HG02610 (cell line): Measurements from ENCODE around the gene CFAP410.

ENCODE experiments used
- ATAC-seq: cut with Tn5 transposase; IDR thresholded peaks from one replicate; pipeline ENCODE4 v1.9.1; 2021; ENCODE audit warnings: mild to moderate bottlenecking, moderate library complexity; ENCODE audit not compliant: unreplicated experiment

Gene CFAP410

DNA sequence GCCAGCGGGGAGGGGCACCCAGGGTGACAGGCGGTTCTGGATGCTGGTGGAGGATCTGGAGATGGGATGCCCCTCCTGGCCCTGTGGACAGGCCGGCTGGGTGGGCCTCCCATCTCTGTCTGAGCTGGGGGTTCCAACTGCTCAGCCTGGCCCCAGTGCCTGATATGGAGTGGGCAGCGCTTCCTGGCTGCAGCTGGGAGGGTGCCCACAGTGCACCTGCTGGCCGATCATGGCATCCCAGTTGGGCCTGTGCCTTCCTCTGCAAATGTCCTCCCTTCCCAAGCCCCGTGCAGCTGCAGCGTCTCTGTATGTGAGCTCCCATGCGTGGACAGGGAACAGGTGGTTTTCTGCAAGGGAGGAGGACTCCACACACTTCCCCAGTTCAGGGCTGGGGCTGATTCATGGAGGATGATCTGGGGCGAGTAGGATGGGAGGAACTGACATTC is 37.2 kb downstream of the CFAP410 start:
- no peak for ATAC-seq

DNA sequence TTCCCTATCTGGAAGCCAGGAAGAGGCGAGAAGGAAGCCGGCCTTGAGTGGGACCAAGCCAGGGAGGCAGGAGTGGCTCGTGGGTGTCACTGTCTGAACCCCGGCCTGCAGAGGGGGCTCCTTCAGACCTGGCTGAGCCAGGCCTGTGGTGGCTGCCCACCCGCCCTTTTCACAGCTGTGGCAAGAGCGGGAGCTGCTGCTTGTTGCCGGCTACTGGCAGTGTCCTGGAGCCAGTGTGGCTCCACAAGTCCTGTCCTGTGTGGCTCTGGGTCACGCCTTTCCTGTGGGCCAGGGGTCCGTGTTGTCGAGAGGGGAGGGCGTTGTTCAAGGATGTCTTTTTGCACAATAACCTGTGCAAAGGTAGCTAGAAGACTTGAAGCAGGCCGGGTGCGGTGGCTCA is 38.0 kb downstream of the CFAP410 start:
- no peak for ATAC-seq

DNA sequence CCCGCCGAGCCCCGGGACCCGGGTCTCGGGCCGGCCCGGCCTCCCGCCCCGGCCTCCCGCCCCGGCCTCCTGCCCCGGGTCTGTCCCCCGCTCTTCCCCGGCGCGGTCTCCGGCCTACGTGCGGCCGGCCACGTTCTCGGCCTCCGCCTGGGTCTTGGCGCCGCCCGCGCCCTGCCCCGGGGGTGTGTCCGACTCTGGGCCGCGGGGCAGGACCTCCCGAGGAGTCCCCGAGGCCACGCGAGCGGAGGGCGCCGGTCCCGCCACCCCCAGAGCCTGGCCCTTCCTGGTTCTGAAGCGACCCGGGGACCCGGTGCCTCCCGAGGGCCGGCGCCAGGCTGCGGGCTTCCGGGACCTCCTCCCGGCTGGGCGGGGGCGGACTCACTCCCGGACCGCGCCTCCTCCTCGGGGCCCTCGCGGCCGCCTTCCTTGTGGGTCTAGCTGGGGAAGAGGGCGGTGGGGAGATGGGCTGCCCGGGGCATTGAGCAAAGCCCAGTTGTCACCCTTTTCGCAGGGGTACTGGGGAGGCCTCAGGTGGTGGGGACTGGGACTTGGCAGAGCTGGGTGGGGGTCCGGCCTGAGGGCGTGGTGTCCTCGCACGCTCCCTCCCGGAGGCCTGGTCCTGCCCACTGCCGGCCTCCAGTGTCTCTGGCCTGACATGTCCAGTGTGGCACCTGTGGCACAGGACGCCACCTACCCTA is 38.8 kb downstream of the CFAP410 start:
- peak; percentile 32 for ATAC-seq

DNA sequence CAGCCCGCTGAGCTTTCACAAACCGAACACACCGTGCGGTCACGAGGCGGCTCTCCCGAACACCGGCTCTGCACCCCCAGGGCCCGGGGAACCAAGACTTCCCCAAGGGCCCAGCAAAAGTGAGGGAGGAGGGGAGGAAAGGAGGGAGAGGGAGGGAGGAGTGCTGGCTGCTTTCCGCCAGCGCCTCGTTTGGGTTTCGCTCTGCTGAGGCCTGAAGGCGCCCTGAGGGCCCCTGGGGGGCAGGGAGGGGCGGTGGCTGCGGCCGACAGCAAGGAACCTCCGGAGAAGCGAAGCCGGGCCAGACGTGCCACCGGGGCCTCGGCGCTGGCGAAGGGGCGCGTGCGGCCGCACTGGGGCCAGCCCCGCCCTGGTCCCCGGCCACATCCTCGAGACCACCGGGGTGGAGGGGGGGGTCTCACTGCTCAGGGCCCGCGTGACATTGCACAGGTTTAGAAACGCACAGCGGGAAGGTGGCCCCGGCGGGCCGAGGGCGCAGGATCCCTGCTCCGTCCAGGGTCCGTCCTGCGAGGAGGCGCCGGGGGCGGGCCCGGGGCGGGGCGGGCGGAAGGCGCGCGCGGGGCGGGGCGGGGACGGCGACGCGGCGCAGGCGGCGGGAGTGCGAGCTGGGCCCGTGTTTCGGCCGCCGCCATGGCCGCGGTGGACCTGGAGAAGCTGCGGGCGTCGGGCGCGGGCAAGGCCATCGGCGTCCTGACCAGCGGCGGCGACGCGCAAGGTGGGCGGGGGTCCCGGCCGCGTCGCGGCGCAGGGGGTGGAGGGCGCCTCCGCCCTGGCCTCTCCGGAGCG is 39.5 kb downstream of the CFAP410 start, which contains the start of gene PFKL:
Gene PFKL, plus strand, starts transcription at position 596 of the 804 bp plus-strand sequence. Its CDS starts 53 bp downstream, at position 649.
- ATAC-seq, result peak; percentile 41

DNA sequence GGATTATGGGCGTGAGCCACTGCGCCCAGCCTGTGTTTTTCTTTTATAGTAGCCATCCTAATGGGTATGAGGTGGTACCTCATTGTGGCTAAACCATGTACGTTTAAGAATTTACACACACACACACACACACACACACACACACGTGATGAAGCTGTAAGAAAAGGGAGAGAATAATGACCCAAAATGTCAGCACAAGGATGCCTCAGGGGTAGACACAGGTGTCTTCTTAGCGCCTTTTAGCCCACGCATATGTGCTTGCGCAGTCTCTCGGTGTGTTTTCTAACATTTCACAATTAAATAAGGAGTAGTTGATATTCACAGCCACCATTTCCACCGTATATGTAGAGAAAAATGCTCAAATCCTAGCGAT is 40.1 kb downstream of the CFAP410 start:
- no peak for ATAC-seq

DNA sequence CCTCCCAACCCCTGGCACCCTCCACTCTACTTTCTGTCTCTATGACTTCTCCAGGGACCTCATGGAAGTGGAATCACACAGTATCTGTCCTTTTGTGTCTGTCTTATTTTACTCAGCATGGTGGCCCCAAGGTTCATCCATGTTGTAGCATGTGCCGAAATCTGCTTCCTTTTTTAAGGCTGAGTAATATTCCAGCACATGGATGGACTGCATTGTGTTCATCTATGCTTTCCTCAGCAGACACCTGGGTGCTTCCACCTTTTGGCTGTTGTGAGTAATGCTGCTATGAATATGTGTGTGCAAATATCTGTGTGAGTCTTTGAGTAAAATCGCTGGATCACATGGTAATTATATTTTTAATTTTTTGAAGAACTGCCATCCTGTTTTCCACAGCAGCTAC is 40.9 kb downstream of the CFAP410 start:
- no peak for ATAC-seq

DNA sequence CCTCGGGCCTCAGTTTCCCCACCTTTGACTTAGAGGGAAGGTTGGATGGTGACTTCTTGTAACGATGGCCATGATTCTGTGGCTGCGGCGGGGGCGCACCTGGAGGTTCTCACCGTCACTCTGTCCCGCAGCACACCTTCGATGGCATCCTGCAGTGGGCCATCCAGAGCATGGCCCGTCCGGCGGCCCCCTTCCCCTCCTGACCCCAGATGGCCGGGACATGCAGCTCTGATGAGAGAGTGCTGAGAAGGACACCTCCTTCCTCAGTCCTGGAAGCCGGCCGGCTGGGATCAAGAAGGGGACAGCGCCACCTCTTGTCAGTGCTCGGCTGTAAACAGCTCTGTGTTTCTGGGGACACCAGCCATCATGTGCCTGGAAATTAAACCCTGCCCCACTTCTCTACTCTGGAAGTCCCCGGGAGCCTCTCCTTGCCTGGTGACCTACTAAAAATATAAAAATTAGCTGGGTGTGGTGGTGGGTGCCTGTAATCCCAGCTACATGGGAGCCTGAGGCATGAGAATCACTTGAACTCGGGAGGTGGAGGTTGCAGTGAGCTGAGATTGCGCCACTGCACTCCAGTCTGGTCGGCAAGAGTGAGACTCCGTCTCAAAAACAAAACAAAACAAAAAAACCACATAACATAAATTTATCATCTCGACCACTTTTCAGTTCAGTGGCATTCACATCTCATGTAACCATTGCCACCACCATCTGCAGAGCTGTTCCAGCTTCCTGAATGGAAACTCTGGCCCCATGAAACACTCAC is 41.5 kb downstream of the CFAP410 start:
- no peak for ATAC-seq

DNA sequence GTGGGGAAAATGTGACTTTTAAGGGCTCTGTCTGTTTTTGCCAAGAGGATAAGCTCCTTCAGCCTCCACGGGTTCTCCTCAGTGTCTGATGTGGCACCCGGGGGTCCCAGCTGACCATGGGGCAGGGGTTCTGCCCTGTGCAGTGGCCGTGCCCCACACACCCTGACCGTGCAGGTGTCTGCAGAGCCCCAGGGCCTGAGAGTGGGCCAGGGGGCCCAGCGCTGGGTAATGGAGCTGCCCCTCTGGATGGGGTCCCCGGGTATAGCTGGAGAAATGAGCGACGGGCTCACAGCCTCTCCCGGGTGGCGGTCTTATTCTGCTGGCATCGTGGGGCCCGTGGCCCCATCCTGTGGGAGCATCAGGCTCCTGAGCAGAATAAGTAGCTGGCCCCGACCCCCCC is 42.3 kb downstream of the CFAP410 start:
- ATAC-seq, result no peak

DNA sequence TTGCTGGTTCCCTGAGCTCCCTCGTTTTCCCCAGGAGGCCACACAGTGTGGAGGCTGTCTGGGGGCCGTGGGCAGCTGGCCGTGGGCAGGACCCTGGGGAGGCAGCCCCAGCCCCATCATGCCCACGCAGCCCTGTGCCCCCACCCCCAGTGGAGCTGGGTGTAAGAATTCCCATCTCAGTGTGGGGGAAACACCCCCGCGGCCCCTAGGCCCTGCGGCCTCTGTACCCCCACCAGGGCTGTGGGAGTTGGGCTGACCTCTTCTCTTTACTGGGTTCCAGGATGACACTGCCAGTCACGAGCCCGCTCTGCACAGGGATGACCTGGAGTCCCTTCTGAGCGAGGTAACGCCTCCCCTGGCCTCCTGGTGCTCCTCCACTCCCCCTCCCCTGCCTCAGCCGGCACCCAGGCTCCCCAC is 43.1 kb downstream of the CFAP410 start:
- ATAC-seq, result no peak

DNA sequence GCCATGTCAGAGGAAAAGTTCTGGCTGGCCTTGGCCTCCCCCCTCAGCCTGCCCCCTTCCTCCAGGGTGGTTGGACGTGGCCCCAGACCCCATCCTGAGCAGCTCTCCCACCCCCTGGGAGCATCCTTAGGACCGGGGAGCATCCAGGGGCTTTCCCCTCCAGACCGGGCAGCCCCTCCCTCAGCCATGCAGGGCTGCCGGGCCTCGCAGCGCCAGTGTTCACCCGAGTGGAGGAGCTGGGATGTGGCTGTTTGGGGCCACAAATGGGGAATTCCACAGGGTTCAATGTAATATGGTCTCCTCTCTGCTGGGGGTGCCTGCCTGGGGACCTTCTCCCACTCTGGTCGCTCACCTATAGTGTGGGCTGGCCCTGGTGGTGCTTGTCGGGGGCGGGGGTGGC is 43.5 kb downstream of the CFAP410 start:
- ATAC-seq, result no peak

DNA sequence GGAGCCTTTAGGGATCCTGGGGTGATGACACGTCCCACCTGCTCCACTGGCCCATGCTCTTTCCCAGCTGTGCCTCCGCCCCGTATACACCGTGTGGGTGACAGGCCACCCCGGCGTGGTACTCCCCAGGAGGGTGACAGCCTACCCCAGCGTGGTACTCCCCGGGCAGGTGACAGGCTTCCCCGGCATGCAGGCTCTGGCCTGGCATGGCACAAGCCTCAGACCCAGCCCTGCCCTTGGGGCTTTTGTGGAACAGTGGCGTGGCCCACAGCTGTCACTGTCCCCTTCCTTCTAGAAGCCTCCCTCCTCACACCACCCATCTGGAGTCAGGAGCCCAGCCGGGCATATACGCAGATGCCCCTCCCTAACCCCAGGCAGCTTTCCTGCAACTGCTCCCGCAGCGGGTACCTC is 44.0 kb downstream of the CFAP410 start:
- no peak for ATAC-seq

DNA sequence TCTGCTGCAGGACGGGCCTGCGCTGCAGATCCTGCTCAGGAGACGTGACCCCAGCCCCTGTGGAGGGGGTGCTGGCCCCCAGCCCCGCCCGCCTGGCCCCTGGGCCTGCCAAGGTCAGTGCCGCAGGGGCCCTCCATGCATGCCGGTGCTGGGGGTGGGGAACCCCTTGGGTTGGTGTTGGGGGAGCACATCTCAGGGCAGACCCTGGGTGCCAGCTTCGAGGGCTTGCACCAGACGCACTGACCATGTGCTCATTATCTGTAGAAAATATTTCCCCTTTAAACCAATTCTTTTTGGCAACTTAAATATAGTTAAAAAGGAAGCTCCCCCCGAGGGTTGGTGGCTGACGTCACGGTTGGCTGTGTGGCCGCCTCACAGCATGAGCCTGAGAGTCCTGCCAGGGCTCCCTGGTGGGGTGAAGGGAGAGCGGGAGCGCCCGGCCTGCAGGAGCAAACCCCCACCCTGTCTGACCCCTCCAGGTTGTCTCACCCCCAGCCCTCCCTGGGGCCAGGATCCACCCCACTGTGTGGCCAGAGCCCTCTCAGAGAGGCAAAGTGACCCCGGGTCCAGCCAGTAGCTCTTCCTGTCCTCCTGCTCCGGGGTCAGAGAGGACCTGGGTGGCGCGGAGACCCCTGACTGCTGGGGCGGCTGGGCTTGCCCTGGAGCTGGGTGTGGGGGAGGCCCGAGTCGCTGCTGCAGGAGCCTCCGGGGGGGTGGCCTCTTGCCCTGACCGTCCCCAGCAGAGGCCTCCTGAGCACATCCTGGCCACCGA is 44.6 kb downstream of the CFAP410 start:
- ATAC-seq, result no peak

DNA sequence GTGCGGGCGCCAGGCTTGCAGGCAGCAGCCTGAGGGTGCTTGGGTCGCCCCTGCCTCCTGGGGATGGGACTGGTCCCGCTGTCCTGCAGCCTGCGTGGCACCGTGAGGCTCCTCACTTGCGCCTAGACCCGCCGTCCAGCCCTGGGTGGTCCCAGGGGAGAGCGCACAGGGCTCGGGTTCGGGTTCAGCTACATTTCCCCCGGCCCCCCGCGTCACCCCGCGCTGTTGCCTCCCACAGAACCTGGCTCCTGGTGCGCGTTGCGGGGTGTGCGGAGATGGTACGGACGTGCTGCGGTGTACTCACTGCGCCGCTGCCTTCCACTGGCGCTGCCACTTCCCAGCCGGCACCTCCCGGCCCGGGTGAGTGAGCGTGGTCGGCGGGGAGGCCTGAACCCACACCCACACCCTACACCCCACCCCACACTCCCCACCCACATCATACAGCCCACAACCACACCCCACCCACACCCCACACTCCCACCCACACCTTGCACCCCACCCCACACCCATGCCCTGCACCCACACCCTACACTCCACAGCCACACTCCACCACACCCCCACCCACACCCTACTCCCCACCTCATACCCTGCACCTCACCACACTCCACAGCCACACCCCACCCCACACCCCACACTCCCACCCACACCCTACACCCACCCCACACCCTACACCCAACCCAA is 45.5 kb downstream of the CFAP410 start:
- no peak for ATAC-seq

DNA sequence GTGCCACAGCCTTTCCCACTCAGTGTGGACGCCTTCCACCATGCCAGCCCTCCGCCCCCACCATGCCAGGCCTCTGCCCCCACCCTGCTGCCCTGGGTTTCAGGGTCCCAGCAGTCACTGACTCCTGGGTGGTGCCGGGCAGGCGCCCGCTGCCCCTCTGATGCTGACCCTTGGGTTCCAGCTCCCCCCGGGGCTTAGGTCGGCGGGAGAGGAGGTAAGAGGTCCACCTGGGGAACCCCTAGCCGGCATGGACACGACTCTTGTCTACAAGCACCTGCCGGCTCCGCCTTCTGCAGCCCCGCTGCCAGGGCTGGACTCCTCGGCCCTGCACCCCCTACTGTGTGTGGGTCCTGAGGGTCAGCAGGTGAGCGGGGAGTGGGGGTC is 46.4 kb downstream of the CFAP410 start:
- no peak for ATAC-seq

DNA sequence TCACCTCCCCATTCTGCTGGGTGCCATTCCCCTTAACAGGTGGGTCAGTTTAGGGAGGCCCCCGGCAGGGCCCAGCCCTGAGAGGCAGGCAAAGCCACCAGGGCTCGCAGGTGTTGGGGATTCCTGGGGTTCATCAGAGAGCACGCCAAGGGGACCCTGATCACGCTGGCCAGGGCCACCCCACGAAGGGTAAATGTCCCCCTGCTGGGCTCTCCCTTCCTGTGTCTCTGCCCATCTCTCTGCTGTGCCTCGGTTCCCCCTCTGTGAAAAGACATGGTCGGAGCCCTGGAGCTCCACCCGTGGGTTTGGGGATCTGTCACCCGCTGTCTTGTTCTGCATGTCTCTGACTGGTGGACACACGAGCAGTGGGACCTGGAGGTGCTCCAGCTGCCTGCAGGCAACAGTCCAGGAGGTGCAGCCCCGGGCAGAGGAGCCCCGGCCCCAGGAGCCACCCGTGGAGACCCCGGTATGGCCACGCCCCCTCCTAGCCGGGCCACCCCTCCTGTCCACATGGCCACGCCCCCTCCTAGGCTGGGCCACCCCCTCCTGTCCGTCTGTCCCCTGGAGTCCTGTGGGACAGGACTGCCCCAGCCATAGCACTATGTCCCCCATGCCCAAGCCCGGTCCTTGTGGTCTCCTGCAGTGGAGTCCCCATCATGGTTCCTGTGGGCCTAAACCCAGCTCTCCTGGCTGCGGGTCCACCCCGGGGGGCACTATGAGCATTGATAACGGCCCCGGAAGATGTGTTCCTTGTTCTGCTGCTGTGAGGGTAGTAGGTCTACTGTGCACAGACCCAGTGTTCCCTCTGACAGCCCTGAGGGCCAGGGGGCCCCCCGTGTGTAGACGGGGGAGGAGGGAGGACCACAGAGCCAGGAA is 47.0 kb downstream of the CFAP410 start:
- ATAC-seq, result no peak

DNA sequence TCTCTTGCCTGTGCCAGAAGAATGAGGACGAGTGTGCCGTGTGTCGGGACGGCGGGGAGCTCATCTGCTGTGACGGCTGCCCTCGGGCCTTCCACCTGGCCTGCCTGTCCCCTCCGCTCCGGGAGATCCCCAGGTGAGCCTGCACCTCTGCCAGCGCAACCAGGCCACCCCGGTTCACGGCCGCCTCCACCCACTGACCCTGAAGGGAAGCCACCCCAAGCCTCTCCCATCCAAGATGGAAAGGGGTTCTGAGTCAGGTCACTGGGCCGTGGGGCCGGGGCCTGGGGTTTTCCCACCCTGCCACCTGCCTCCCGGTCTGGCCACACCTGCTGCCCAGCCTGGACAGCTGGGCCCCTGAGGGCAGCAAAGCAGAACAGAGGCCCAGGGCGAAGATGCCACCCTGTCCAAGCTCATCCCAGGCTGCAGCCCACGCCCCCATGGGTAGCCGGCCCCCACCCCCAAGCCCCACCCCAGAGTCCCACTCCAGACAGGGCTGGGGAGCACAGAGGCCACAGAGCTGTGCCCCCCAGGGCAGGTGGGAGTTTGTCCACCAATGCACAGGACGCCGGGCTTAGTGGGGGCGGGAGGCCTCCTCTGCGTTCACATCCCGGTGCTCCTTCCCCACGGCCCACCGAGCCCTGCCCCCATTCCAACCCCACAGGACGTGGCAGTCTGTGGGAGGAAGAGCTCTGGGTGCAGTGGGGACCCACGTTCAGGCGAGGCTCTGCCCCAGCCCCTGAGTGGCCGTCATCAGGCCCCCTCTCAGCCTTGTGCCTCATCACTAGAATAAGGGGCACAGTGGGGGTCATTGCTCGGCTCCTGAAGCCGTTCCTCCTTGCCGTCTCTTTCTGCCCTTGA is 47.9 kb downstream of the CFAP410 start:
- ATAC-seq, result no peak

DNA sequence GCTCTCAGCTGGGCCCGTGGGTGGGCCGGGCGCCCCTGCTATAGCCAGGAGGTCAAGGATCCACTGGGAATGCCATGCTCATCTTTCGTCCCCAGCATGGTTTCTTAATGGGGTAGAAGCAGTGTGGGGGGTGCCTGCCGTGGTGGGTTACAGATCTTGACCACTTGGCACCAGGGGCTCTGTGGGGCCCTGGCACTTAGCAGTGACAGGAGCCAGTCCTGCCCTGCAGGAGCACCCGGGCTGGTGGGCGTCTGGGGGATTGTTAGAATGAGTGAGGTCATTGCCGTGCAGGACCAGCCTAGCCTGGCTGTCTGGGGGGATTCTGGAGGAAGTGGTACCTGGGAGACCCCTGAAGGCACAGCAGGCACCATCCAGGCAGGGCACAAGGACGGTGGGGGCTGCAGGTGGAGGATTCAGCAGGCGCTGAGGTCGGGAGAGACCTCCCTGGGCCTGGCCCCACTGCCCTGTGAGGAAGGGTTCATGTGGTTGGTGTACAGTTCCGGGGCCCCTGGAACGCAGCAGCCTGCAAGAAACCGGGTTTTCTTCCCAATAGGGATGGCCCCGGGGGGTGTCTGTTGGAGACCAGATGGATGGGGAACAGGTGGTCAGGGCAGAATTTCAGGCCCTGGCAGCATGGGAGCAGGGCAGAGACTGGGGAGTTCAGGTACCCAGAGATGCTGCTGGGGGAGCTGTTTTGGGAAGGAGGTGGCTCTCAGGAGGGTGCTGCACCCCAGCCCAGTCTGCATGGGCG is 48.7 kb downstream of the CFAP410 start:
- no peak for ATAC-seq
